ENCODE measurements around the gene USP37.

Gene USP37

GRCh38 chr2:218421027-218421426, 147.1 kb downstream of the USP37 start:
- no peaks in the 10 kb centered on the region for H3K4me1 ChIP-seq (ENCODE audit: control insufficient read depth, low read length)
- H3F3A ChIP-seq (ENCODE audit: control insufficient read depth, insufficient read depth): peaks cover 3% of the 10 kb centered on the region; the same call in 1 of the 2 replicates
- no peaks in the 10 kb centered on the region for H3K27me3 ChIP-seq (ENCODE audit: control insufficient read depth, low read length)
- H3K9me2 ChIP-seq (replicated peaks; ENCODE audit: control insufficient read depth, low read length): no peaks in the 10 kb centered on the region
- no peaks in the 10 kb centered on the region for H3K79me2 ChIP-seq (ENCODE audit: control insufficient read depth, low read length)
- H3K9me3 ChIP-seq (ENCODE audit: control insufficient read depth, insufficient read depth, low read length): no peaks in the 10 kb centered on the region
- TF ChIP-seq EZH2phosphoT487 (IDR thresholded peaks at IDR 0.05; ENCODE audit: borderline replicate concordance, low read length) (no peak), CTCF (IDR thresholded peaks at IDR 0.05; ENCODE audit: low read depth, low read length, poor library complexity, severe bottlenecking) (no peak)
- no peaks in the 10 kb centered on the region for H3K36me3 ChIP-seq (ENCODE audit: control insufficient read depth, low read length)
- H3K27ac ChIP-seq (ENCODE audit: low read depth, low read length): no peak overlapping the region
- H4K20me1 ChIP-seq (ENCODE audit: control insufficient read depth, insufficient read depth, low read depth, low read length): no peaks in the 10 kb centered on the region
- no peak overlapping the region for H3K4me2 ChIP-seq (ENCODE audit: low read length)
- no peak overlapping the region for H3K4me3 ChIP-seq (ENCODE audit: low read length)

GRCh38 chr2:218419630-218420216, 148.4 kb downstream of the USP37 start:
- TF ChIP-seq EZH2phosphoT487 (IDR thresholded peaks at IDR 0.05; ENCODE audit: borderline replicate concordance, low read length): no peak
- TF ChIP-seq CTCF (IDR thresholded peaks at IDR 0.05; ENCODE audit: low read depth, low read length, poor library complexity, severe bottlenecking): no peak
- Histone ChIP-seq H4K20me1 (ENCODE audit: control insufficient read depth, insufficient read depth, low read depth, low read length) (no peaks in the 10 kb centered on the region), H3K27me3 (ENCODE audit: control insufficient read depth, low read length) (no peaks in the 10 kb centered on the region), H3K36me3 (ENCODE audit: control insufficient read depth, low read length) (no peaks in the 10 kb centered on the region), H3K4me2 (ENCODE audit: low read length) (no peak overlapping the region), H3K4me3 (ENCODE audit: low read length) (no peak overlapping the region), H3K9me3 (ENCODE audit: control insufficient read depth, insufficient read depth, low read length) (no peaks in the 10 kb centered on the region), H3K27ac (ENCODE audit: low read depth, low read length) (no peak overlapping the region), H3F3A (ENCODE audit: control insufficient read depth, insufficient read depth) (peaks cover 3% of the 10 kb centered on the region; the same call in 1 of the 2 replicates), H3K4me1 (ENCODE audit: control insufficient read depth, low read length) (no peaks in the 10 kb centered on the region), H3K9me2 (replicated peaks; ENCODE audit: control insufficient read depth, low read length) (no peaks in the 10 kb centered on the region), H3K79me2 (ENCODE audit: control insufficient read depth, low read length) (no peaks in the 10 kb centered on the region)

GRCh38 chr2:218418717-218419458, 149.3 kb downstream of the USP37 start, which contains the start of gene VIL1:
Gene VIL1 (plus strand): TSS chr2:218419123. CDS start chr2:218423779, 4,656 bp downstream.
- Histone ChIP-seq H3K9me2 (replicated peaks; ENCODE audit: control insufficient read depth, low read length) (no peaks in the 10 kb centered on the region), H3K4me2 (ENCODE audit: low read length) (no peak within 1 kb of the TSS), H3K27me3 (ENCODE audit: control insufficient read depth, low read length) (no peaks in the 10 kb centered on the region), H3K79me2 (ENCODE audit: control insufficient read depth, low read length) (no peaks in the 10 kb centered on the region), H3K4me3 (ENCODE audit: low read length) (no peak within 1 kb of the TSS), H3K36me3 (ENCODE audit: control insufficient read depth, low read length) (no peaks in the 10 kb centered on the region), H3F3A (ENCODE audit: control insufficient read depth, insufficient read depth) (peaks cover 3% of the 10 kb centered on the region; the same call in 1 of the 2 replicates), H4K20me1 (ENCODE audit: control insufficient read depth, insufficient read depth, low read depth, low read length) (no peaks in the 10 kb centered on the region), H3K27ac (ENCODE audit: low read depth, low read length) (no peak within 1 kb of the TSS), H3K4me1 (ENCODE audit: control insufficient read depth, low read length) (no peaks in the 10 kb centered on the region), H3K9me3 (ENCODE audit: control insufficient read depth, insufficient read depth, low read length) (no peaks in the 10 kb centered on the region)
- TF ChIP-seq EZH2phosphoT487 (IDR thresholded peaks at IDR 0.05; ENCODE audit: borderline replicate concordance, low read length): no peak
- TF ChIP-seq CTCF (IDR thresholded peaks at IDR 0.05; ENCODE audit: low read depth, low read length, poor library complexity, severe bottlenecking): no peak

All from DOHH2 (cell line).